GM23248 (cell line): ENCODE measurements around the gene SYNPR.

ENCODE experiments used
- EZH2 ChIP-seq: fragments of 200-600 bp; sonication (generic); IDR thresholded peaks from 2 replicates; pipeline ENCODE4 v1.6.1; 2018; ENCODE audit warnings: antibody characterized with exemption, mild to moderate bottlenecking; ENCODE audit not compliant: insufficient read depth, poor library complexity, severe bottlenecking
- EZH2phosphoT487 ChIP-seq: fragments of 200-600 bp; sonication (generic); IDR thresholded peaks from 2 replicates; pipeline ENCODE4 v1.6.1; 2018; ENCODE audit warnings: antibody characterized with exemption, moderate library complexity, mild to moderate bottlenecking, low read depth; ENCODE audit not compliant: insufficient read depth

DNA sequence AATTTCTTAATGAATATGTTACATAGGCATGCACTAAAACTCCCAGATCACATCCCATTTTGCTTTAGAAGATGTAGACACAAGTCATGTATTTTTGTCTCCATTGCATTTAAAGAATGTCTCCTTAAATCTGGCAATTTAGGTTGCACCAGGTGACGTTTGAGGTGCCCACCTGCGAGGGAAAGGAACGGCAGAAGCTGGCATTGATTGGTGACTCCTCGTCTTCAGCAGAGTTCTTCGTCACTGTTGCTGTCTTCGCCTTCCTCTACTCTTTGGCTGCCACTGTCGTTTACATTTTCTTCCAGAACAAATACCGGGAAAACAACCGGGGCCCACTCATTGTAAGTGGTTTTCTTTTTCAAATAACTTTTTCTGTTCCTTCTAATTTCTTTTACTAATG is 278.3 kb downstream of the SYNPR start:
- no peak for TF ChIP-seq EZH2phosphoT487
- no peak for TF ChIP-seq EZH2
